AG09309 (cell line): ENCODE results near the gene METTL25B.
A peak's percentile ranks its signal among the peaks of the same experiment; 100 is the strongest.

Experiments
- DNase-seq: peaks from one replicate; pipeline ENCODE4 v3.0.0-alpha.2; 2010; ENCODE audit warnings: low read depth
- H3K4me3 ChIP-seq: 2 replicates; pipeline ENCODE4 v1.5.1; 2011; ENCODE audit warnings: mild to moderate bottlenecking, low read depth, low read length, moderate library complexity; ENCODE audit not compliant: control insufficient read depth
- CTCF ChIP-seq: IDR thresholded peaks from 2 replicates; pipeline ENCODE4 v1.5.1; 2011; ENCODE audit warnings: mild to moderate bottlenecking, low read depth, low read length, inconsistent platforms; ENCODE audit not compliant: insufficient read depth, control insufficient read depth; ENCODE audit errors: missing control alignments

METTL25B gene

GRCh38 chr1:156767879-156768604 lies 39.8 kb downstream of the METTL25B start:
- DNase-seq = no peak
- TF ChIP-seq CTCF = no peak
- peak overlapping the region; percentile 99 for H3K4me3 ChIP-seq

DNA sequence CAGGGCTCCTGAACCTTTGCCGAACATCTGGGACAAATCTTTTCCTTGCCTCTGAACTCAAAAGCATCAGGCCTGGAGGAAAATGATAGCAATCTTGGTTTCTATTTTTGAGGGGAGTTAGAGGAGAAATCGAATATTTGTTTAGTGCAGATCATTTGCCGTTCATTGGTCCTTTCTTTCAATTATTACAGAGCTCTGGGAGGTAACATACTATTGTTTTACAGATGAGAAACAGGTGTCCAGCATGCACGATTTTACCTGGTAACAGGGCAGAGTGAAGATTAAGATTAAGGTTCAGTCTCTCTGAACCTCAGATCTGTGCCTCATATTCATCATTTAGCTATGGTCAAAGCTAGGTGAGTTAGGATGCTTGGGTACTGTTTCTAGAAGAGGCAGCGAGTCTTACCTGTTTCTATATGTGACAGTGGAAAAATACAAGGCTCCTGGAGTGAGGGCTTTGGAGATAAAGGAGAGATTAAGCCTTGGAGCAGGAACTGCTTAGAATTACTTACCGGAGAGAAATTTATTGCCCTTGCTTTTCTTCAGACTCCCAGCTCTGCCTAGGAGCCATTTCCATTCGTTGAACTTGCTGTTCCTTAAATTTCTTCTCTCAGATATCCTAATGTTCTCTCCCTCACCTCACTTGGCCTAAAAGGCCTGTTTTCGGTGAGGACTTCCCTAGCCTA lies 40.5 kb downstream of the METTL25B start:
- no peak for TF ChIP-seq CTCF
- peak overlapping the region; percentile 99 for H3K4me3 ChIP-seq
- no peak for DNase-seq

GRCh38 chr1:156772222-156772621 lies 44.0 kb downstream of the METTL25B start:
- DNase-seq = no peak
- no peak for TF ChIP-seq CTCF
- H3K4me3 ChIP-seq = no peak overlapping the region

- TF ChIP-seq CTCF = no peak
- no peak overlapping the region for H3K4me3 ChIP-seq
- DNase-seq = no peak
Measured at GRCh38 chr1:156772728-156773497, 44.6 kb downstream of the METTL25B start.

DNA sequence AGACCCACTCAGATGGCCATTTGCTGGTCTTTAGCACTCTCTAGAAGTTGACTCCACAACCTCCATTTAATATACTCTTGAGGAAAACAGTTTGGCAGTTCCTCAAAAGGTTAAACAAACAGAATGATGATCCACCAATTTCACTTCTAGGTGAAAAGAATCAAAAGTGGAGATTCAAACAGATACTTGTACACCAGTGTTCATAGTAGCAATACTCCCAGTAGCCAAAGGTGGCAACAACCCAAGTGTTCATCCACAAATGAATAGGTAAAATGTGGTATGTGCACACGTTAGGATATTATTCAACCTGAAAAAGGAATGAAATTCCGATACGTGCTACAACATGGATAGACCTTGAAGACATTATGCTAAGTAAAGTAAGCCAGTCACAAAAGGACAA lies 45.3 kb downstream of the METTL25B start:
- TF ChIP-seq CTCF = no peak
- no peak overlapping the region for H3K4me3 ChIP-seq
- DNase-seq = no peak

GRCh38 chr1:156775799-156776198 lies 47.5 kb downstream of the METTL25B start:
- H3K4me3 ChIP-seq = no peak overlapping the region
- no peak for TF ChIP-seq CTCF
- no peak for DNase-seq
